CD4-positive, alpha-beta T cell treated with Interleukin-10 for 1 hour (primary cell): ENCODE results near the gene RELB.

Experiments used
- DNase-seq: peaks from one replicate; pipeline ENCODE4 v3.0.0-alpha.2; 2020

RELB gene

GRCh38 chr19:45023048-45023447, 21.8 kb downstream of the RELB start:
- DNase-seq, result no peak

- DNase-seq, result no peak
Measured at GRCh38 chr19:45025264-45025663, 24.0 kb downstream of the RELB start.

- no peak for DNase-seq
Measured at GRCh38 chr19:45027371-45027770, 26.1 kb downstream of the RELB start.

- no peak for DNase-seq
Measured at GRCh38 chr19:45030825-45031224, 29.6 kb downstream of the RELB start.

GRCh38 chr19:45032421-45032820, 31.2 kb downstream of the RELB start:
- DNase-seq, result no peak

- no peak for DNase-seq
Measured at GRCh38 chr19:45035755-45036154, 34.5 kb downstream of the RELB start.

- DNase-seq, result no peak
Measured at GRCh38 chr19:45037393-45038169, 36.3 kb downstream of the RELB start.

GRCh38 chr19:45038931-45039893, 37.9 kb downstream of the RELB start, which contains the start of gene CLASRP:
CLASRP (plus strand) TSS chr19:45039045; CDS start chr19:45040213, 1,168 bp downstream.
- peak; percentile 89 for DNase-seq

- no peak for DNase-seq
Measured at GRCh38 chr19:45040059-45040771, 39.0 kb downstream of the RELB start.

- DNase-seq, result no peak
Measured at GRCh38 chr19:45041125-45041524, 39.9 kb downstream of the RELB start.

GRCh38 chr19:45045671-45046353, 44.5 kb downstream of the RELB start:
- no peak for DNase-seq

- no peak for DNase-seq
Measured at GRCh38 chr19:45046355-45046754, 45.1 kb downstream of the RELB start.

- DNase-seq, result no peak
Measured at GRCh38 chr19:45047188-45047797, 46.0 kb downstream of the RELB start.

- no peak for DNase-seq
Measured at GRCh38 chr19:45049073-45049736, 47.9 kb downstream of the RELB start.

- no peak for DNase-seq
Measured at GRCh38 chr19:45050036-45050435, 48.8 kb downstream of the RELB start.

- DNase-seq, result no peak
Measured at GRCh38 chr19:45051929-45052579, 50.8 kb downstream of the RELB start.

- no peak for DNase-seq
Measured at GRCh38 chr19:45056831-45057230, 55.6 kb downstream of the RELB start.

GRCh38 chr19:45057444-45057843, 56.2 kb downstream of the RELB start:
- no peak for DNase-seq

GRCh38 chr19:45058622-45059159, 57.4 kb downstream of the RELB start:
- no peak for DNase-seq

- peak; percentile 87 for DNase-seq
Measured at GRCh38 chr19:45059258-45059965, 58.1 kb downstream of the RELB start.
